KBM-7 (cell line): ENCODE results near the gene ARHGEF19.
"Not testable (repeated sequence)": the region's sequence is repeated elsewhere in the genome, so short reads cannot be mapped to it uniquely, and the experiment has no call there.

ENCODE experiments used
- DNase-seq: peaks from one replicate; pipeline ENCODE4 v3.0.0-alpha.2; 2015
- in situ Hi-C: fragments of 300-500 bp; cut with MboI; formaldehyde crosslinking; loops from 2 replicates; pipeline ENCODE4 v1.14.3; 2020; ENCODE audit warnings: low sequenced_read_pairs, low pct_unique_long_range_greater_than_20kb, mixed read lengths

Gene ARHGEF19

DNA sequence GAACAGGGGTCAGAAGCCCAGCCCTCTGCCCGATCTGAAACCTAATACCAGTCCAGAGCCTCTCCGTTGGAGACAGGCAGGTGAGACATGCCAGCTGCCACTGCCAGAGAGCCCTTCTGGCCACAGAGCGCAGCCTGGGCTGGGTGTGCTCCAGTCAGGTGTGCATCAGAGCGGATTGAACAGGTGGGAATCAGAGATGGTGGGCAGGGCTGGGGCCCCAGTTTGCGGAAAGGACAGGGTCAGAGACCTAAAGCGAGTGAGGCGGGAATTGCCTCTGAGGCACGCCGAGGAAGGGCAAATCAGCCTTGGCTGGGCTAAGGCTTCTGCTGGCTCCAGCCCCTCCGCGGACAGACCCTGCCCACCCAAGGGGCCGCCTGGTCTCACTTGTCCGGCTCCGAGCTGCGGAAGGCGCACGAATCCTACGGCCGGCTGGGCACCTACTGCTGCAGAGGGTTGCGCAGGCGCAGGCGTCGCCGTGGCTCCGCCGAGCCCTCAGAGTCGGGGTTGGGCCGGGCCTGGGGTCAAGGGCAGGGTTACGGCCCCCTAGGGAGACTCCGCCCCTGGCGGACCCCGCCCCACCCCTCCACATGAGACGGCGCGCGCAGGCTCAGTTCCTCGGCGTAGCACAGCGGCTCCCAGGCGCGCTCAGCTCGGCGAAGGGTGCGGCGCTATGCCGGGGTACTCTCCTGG is 14.2 kb upstream of the ARHGEF19 start:
- no peak for DNase-seq
- in situ Hi-C loops = no loop called here

- DNase-seq = no peak
- in situ Hi-C loops = no loop called here
Measured at GRCh38 chr1:16226129-16226489, 13.7 kb upstream of the ARHGEF19 start.

GRCh38 chr1:16224472-16224871 is 12.0 kb upstream of the ARHGEF19 start:
- in situ Hi-C loops = no loop called here
- DNase-seq = no peak

GRCh38 chr1:16222716-16223115 is 10.3 kb upstream of the ARHGEF19 start:
- DNase-seq, in situ Hi-C loops: not testable (repeated sequence)

DNA sequence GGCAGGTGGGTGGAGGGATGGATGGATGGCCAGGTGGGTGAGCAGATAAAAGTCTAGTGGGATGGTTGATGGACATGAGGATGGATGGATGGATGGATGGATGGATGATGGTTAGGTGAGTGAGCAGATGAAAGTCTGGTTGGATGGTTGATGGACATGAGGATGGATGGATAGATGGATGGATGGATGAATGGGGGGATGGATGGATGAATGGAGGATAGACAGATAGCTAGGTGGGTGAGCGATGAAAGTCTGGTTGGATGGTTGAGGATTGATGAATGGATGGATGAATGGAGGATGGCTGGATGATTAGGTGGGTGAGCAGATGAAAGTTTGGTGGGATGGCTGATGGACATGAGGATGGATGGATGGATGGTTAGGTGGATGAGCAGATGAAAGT is 9.0 kb upstream of the ARHGEF19 start:
- DNase-seq = no peak
- in situ Hi-C loops = no loop called here

DNA sequence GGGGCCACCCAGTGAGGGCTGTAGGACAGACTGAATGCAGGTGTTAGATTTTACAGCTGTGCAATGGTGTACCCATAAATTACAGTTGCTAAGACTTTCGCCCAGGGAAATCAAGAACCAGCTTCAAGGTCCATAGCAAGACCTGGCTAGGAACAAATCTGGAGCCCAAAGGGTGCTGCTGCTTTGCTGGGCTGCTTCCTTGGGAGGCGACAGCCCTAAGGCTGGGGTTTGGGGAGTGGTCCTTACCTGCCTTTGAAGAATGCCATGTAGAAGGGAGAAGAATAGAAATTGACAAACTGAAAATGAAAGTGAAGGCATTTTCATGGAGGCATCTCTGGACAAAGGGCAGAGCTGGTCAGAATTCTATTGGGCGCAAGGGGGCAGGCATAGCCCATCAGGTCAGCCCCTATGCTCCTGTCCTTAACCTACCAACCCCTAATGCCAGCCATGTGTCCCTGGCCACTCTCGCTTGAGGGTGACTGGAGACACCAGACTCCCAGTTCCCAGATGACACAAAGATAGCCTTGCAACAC is 7.6 kb upstream of the ARHGEF19 start:
- no peak for DNase-seq
- in situ Hi-C loops = no loop called here

DNA sequence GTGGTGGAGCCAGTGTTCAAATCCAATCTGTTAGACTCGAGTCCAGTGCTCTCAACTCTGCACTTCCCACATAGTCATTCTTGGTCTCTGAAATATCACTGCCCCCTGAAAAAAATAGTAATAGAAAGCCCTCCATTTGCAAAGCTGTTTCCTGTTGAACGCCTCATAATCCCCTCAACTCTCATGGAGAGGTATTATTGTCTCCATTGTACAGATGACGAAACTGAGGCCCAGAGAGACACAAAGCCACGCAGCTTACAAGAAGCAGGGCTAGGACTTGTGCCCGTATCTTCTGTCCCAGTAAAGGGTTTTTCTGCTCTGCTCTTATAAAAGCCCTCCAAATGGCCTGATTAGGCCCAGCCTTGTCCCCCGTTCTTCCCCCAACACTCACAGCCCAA is 6.2 kb upstream of the ARHGEF19 start:
- no peak for DNase-seq
- in situ Hi-C loops = no loop called here

- in situ Hi-C loops = no loop called here
- DNase-seq = no peak
Measured at GRCh38 chr1:16218014-16218673, 5.7 kb upstream of the ARHGEF19 start.

DNA sequence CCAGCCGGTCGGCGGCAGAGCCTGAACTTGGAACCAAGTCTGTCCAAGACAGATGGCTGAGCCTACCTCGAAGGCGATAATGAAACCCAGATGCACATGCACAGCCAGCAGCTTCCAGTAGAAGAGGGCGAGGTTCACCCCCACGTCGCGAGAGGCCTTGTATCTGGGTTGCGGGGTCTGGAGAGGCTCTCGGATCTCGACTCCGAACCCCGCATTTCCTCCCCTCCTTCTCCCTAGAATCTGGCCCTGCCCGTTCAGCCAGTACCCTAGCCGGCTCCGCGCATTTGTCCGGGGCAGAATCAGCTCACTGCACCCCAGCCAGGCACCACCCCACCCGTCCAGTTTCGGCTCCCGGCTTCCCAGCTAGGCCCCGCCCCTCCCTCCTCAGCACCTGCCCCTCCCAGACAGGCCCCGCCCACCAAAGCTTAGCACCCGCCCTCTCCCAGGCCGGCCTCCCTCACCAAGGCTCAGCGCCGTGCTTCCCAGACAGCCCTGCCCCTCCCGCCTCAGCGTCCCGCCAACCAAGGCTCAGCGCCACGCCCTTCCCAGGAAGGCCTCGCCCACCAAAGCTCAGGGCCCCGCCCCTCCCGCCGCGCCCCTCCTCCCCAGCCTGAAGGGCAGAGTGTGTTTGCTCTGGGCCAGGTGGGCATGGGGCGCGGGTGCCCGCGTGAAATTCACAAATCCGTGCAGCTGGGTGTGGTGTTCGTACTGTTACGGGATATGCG is 4.8 kb upstream of the ARHGEF19 start:
- in situ Hi-C loops = no loop called here
- peak; percentile 86 for DNase-seq

DNA sequence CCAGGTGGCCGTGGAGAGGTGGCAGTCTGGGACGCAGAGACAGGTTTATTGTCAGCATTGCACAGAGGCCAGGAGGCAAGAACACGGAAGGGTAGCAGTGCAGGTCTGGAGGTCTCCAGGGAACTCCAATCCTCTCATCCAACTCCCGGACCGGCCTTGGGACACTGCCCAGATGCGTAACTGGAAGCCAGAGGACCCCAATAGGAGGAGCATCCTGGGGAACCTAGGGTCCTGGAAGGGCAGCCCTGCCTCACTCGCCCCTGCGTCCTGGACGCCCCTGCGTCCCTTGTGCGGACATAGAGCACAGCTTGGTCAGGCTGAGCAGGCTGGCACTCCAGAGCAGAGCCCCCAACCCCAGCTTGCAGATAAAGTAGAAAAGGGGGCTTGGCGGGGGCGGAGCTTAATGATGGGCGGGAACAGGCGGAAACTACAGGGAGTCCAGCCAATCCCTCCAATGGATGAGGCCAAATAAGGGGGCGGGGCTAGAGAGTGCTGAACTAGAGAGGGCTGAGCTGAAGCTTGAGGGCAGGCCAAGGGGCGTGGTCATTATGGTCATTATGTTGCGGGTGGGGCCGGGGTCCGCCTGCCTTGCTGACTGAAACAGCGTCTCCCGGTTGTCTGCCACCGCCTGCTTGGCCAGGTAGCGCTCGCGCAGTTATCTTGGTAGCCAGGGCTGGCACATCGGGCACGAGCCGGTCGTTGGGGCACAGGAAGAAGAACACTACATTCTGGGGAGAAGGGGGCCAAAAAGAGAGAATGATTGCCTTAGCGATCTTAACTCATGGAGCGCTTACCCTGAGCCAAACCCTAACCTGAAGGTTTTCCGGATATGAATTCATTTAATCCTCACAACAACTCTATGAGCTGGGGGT is 3.7 kb upstream of the ARHGEF19 start:
- in situ Hi-C loops = no loop called here
- no peak for DNase-seq

DNA sequence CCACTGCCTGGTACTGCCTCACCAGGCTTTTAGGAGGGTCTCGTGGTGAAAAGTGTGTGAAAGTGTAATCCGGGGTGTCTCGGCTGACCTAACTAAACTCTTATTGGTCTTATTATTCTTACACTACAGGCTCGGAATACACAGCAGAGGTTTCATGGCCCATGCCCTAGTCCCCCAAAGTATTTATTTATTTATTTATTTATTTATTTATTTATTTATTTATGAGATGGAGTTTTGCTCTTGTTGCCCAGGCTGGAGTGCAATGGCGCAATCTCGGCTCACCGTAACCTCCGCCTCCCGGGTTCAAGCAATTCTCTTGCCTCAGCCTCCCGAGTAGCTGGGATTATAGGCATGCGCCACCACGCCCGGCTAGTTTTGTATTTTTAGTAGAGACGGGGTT is 2.8 kb upstream of the ARHGEF19 start:
- DNase-seq, in situ Hi-C loops: not testable (repeated sequence)

DNA sequence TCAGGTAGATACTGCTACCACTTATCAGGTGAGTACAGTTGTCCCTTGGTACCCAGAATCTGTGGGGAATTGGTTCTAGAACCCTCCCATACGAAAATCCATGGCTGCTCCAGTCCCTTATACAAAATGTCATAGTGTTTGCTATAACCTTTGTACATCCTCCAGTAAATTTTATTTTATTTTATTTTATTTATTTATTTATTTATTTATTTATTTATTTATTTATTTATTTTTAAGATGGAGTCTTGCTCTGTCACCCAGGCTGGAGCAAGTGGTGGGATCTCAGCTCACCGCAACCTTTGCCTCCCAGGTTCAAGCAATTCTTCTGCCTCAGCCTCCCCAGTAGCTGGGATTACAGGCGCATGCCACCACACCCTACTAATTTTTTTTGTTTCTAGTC is 1.1 kb upstream of the ARHGEF19 start:
- DNase-seq, in situ Hi-C loops: not testable (repeated sequence)

- in situ Hi-C loops = no loop called here
- DNase-seq = no peak
Measured at GRCh38 chr1:16213013-16213412, 561 bp upstream of the ARHGEF19 start.

DNA sequence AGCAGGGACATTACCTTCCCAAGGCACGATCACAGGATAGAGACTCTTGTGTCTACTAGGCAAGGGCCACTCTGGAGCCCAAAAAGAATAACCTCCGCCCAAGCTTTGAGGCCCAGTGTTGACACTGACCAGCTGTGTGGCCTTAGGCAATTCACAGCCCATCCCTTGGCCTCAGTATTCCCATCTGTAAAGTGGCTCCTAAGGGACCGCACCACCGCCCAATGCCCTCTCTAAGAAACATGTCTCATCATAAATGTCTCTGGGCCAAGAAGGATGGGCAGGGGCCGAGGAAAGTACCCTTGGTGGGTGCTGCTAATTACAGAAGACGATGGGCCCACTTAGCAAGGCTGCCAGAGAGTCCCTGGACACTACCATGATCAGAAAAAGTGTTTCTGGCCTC is 628 bp downstream of the ARHGEF19 start:
- DNase-seq = no peak
- in situ Hi-C loops = no loop called here

GRCh38 chr1:16210581-16210980 is 1.9 kb downstream of the ARHGEF19 start:
- DNase-seq = no peak
- in situ Hi-C loops = no loop called here

DNA sequence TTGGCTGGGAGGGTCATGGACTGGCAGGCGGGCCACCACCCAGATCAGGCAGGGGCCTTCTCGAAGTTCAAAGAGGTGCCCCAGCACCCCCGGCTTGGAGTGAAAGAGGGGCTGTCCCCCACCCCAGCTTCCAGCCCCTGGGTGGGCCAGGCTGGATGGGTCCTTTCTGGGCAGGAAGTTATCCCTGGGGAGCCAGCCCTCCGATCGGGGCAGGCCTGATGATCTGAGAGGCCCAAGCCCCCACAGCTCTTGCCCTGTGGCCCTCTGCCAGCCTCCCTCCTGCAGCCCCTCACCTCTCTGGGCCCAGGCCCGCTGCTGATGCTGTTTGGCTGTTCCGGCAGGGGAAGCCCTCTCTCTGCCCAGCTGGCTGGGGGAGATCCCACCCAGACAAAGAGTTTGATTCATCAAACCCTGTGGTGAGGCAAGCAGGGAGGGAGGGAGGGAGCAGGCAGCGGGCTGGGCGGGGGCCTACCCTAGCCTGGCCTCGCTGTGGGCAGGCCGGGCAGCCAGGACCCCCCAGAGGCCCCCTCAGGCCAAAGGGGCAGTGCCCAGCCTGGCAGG is 2.5 kb downstream of the ARHGEF19 start:
- DNase-seq = no peak
- in situ Hi-C loops = no loop called here

- in situ Hi-C loops = no loop called here
- DNase-seq = no peak
Measured at GRCh38 chr1:16209132-16209846, 3.2 kb downstream of the ARHGEF19 start.

DNA sequence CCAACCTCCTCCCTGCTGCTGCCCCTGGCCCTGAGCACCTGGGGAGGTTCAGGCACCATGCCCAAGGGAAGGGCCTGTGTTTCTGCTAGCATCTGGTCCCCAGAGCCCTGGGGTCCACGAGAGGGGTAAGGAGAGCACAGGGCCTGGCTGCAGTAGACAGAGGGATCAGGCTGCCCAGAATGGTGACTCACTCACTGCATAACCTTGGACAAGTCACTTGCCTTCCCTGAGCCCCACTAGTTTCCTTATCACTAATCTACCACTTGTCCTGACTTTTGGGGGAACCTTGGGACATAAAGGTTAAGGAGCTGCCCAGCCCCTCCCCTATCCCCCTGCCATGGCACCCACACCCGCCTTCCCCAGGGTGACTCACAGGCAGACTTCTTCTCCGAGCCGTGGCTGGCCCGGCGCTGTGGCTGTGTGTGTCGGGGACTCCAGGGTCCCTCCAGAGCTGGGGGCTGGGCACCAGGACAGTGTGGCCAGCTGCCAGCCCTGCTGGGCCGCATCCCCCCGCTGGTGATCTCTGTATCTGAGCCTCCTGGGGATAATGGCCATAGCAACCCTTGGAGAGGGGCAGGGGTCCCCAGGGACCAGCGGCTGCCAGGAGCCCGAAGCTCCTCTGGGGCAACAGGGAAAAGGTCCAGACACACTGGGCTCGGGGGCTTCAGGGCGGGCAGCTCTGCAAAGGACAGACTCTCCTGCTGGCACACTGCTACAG is 4.0 kb downstream of the ARHGEF19 start:
- in situ Hi-C loops = no loop called here

More for the DNA sequence above, 4.0 kb downstream of the ARHGEF19 start:
- DNase-seq = no peak
